Neural cell (in vitro differentiated cells): ENCODE data around the gene OSGEP.

Experiments
- CTCF ChIP-seq: fragments of 450-650 bp; IDR thresholded peaks from 2 replicates; pipeline ENCODE4 v1.5.1; 2014; ENCODE audit warnings: antibody characterized with exemption, mild to moderate bottlenecking, moderate library complexity; ENCODE audit not compliant: poor library complexity, severe bottlenecking
- EZH2 ChIP-seq: fragments of 200-600, 300-800 bp; shearing (Covaris generic), sonication (generic); IDR thresholded peaks from 2 replicates; pipeline ENCODE4 v1.6.1; 2014; ENCODE audit warnings: antibody characterized with exemption, low read length, borderline replicate concordance, mild to moderate bottlenecking; ENCODE audit not compliant: insufficient read depth, poor library complexity, severe bottlenecking
- MXI1 ChIP-seq: fragments of 450-650 bp; conservative IDR thresholded peaks from 2 replicates; pipeline ENCODE4 v1.6.1; 2014; ENCODE audit warnings: antibody characterized with exemption, mild to moderate bottlenecking; ENCODE audit not compliant: poor library complexity, severe bottlenecking
- POLR2AphosphoS5 ChIP-seq: IDR thresholded peaks from 2 replicates; pipeline ENCODE4 v1.6.1; 2012
- RAD21 ChIP-seq: fragments of 450-650 bp; conservative IDR thresholded peaks from 2 replicates; pipeline ENCODE4 v1.6.1; 2014; ENCODE audit warnings: antibody characterized with exemption, mild to moderate bottlenecking, moderate library complexity
- SMC3 ChIP-seq: fragments of 450-650 bp; conservative IDR thresholded peaks from 2 replicates; pipeline ENCODE4 v1.6.1; 2014; ENCODE audit warnings: antibody characterized with exemption, mild to moderate bottlenecking, moderate library complexity; ENCODE audit not compliant: poor library complexity
- TF ChIP-seq, protein P1 (sequence below): IDR thresholded peaks from 2 replicates; pipeline ENCODE4 v1.6.1; 2012; ENCODE audit warnings: borderline replicate concordance

- TF ChIP-seq SMC3: no peak
- no peak for TF ChIP-seq CTCF
- no peak for TF ChIP-seq RAD21
- no peak for TF ChIP-seq EZH2
- TF ChIP-seq MXI1: no peak
- TF ChIP-seq, protein P1, sequence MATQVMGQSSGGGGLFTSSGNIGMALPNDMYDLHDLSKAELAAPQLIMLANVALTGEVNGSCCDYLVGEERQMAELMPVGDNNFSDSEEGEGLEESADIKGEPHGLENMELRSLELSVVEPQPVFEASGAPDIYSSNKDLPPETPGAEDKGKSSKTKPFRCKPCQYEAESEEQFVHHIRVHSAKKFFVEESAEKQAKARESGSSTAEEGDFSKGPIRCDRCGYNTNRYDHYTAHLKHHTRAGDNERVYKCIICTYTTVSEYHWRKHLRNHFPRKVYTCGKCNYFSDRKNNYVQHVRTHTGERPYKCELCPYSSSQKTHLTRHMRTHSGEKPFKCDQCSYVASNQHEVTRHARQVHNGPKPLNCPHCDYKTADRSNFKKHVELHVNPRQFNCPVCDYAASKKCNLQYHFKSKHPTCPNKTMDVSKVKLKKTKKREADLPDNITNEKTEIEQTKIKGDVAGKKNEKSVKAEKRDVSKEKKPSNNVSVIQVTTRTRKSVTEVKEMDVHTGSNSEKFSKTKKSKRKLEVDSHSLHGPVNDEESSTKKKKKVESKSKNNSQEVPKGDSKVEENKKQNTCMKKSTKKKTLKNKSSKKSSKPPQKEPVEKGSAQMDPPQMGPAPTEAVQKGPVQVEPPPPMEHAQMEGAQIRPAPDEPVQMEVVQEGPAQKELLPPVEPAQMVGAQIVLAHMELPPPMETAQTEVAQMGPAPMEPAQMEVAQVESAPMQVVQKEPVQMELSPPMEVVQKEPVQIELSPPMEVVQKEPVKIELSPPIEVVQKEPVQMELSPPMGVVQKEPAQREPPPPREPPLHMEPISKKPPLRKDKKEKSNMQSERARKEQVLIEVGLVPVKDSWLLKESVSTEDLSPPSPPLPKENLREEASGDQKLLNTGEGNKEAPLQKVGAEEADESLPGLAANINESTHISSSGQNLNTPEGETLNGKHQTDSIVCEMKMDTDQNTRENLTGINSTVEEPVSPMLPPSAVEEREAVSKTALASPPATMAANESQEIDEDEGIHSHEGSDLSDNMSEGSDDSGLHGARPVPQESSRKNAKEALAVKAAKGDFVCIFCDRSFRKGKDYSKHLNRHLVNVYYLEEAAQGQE: no peak
- no peak for TF ChIP-seq POLR2AphosphoS5
Measured at GRCh38 chr14:20490563-20490962, 36.0 kb upstream of the OSGEP start.
